ENCODE data around the gene CD79A.

DNA sequence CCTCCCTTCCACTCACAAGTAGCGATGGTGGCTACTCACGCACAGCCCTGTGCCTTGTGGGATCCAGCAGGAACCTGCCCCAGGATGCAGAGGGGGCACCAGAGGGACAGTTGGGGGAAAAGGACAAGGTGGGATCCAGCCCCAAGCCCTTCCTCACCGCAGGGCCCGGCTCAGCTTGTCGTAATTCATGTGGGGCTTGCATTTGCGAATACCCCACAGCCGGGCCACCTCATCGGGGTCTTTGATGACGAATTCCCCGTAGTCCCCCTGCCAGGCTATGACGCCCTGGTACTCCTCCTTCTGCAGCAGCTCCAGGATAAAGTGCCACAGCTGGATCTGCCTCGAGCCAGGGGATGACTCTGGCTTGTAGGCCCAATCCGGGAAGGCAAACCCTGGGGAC, 32.6 kb downstream of the CD79A start:
- TF ChIP-seq POLR2AphosphoS5 (IDR thresholded peaks at IDR 0.05) (no peak), EZH2 (IDR thresholded peaks at IDR 0.05; ENCODE audit: borderline replicate concordance, insufficient read depth, low read length, poor library complexity, severe bottlenecking) (no peak)
- TF ChIP-seq, protein P1, sequence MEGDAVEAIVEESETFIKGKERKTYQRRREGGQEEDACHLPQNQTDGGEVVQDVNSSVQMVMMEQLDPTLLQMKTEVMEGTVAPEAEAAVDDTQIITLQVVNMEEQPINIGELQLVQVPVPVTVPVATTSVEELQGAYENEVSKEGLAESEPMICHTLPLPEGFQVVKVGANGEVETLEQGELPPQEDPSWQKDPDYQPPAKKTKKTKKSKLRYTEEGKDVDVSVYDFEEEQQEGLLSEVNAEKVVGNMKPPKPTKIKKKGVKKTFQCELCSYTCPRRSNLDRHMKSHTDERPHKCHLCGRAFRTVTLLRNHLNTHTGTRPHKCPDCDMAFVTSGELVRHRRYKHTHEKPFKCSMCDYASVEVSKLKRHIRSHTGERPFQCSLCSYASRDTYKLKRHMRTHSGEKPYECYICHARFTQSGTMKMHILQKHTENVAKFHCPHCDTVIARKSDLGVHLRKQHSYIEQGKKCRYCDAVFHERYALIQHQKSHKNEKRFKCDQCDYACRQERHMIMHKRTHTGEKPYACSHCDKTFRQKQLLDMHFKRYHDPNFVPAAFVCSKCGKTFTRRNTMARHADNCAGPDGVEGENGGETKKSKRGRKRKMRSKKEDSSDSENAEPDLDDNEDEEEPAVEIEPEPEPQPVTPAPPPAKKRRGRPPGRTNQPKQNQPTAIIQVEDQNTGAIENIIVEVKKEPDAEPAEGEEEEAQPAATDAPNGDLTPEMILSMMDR (IDR thresholded peaks at IDR 0.05; ENCODE audit: poor library complexity, severe bottlenecking): no peak

Measured in neural cell (in vitro differentiated cells).